Testis (tissue), 2 donors: ENCODE results near the gene GLI1.

Experiments
- CTCF ChIP-seq, 3 experiments: fragments of 450-650 bp in 2 of 3; fragments of 200-600 bp in 1 of 3; sonication (generic) in 1 of 3; IDR thresholded peaks; one replicate each; pipeline ENCODE4 v1.5.1; 2016 to 2019; ENCODE audit warnings: antibody characterized with exemption in 3 of 3, mild to moderate bottlenecking in 2 of 3, moderate library complexity in 1 of 3
- POLR2A ChIP-seq: fragments of 450-650 bp; IDR thresholded peaks from one replicate; pipeline ENCODE4 v1.6.1; 2017; ENCODE audit warnings: antibody characterized with exemption, mild to moderate bottlenecking, moderate library complexity

GRCh38 chr12:57511588-57512325 is 52.2 kb downstream of the GLI1 start:
- no peak for TF ChIP-seq CTCF (IDR thresholded peaks at IDR 0.05)
- no peak for TF ChIP-seq POLR2A
